T-helper 1 cell treated with Interleukin-12 subunit alpha and Interleukin-12 subunit beta and Interleukin-4 antibody, amounts not matched to agents 30 μg/mL and 1 μg/mL, for 36 hours (primary cell): Measurements from ENCODE around the gene RIN1.
"Not testable (repeated sequence)": the region's sequence is repeated elsewhere in the genome, so short reads cannot be mapped to it uniquely, and the experiment has no call there.

Experiments
- H3K27ac Mint-ChIP-seq: one replicate; pipeline ENCODE4 v1.8.0; 2021; ENCODE audit warnings: mild to moderate bottlenecking, mixed read lengths
- H3K27me3 Mint-ChIP-seq: one replicate; pipeline ENCODE4 v1.8.0; 2021; ENCODE audit warnings: low read depth, mixed read lengths
- H3K36me3 Mint-ChIP-seq: one replicate; pipeline ENCODE4 v1.8.0; 2021; ENCODE audit warnings: low read depth, mixed read lengths
- H3K4me1 Mint-ChIP-seq: one replicate; pipeline ENCODE4 v1.8.0; 2021; ENCODE audit warnings: low read depth, mixed read lengths
- H3K4me3 Mint-ChIP-seq: one replicate; pipeline ENCODE4 v1.8.0; 2021; ENCODE audit warnings: mild to moderate bottlenecking, moderate library complexity, mixed read lengths
- H3K9me3 Mint-ChIP-seq: one replicate; pipeline ENCODE4 v1.8.0; 2021; ENCODE audit warnings: mixed read lengths

The RIN1 gene

DNA sequence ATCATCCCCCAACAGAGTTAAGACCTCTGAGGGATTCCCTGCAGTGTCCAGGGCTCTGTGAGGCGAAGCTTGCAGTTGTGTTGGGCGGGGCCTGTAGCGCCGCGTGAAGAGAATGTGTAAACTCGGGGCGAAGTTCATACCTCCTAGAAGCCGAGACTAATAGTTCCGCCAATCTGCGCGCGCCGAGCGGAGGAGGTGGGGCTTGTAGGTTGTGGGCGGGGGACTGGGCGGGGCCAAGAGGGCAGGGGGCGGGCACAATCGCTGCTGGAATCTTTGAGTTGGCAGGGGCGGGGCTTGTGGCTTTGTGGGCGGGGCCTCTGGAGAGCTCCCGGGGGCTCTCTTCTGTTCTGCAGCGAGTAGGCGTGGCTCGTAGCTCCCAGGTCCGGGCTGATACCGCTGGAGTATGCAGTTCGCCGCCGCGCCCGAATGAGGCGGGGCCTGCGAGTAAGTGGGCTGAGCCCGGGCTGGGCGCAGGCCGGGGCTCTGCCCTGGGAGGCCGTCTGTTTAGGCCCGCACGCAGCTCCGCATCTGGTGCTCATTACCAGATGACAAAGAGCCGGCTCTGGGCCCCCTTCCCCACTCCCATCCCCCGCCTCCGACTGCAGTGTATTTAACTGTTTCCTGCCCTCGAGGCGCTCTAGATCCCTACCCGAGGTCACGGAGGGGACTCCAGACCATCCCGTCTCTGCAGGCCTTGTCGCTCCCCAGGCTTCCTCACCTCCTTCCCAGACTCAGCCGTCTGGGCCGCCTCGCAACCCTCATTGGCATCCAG, 23.5 kb downstream of the RIN1 start:
- Mint-ChIP-seq H3K36me3 (no peaks in the 10 kb centered on the region), H3K4me1 (peaks cover 10% of the 10 kb centered on the region), H3K27me3 (peaks cover 5% of the 10 kb centered on the region), H3K9me3 (no peaks in the 10 kb centered on the region), H3K27ac (peak overlapping the region; percentile 93), H3K4me3 (peak overlapping the region; percentile 88)

DNA sequence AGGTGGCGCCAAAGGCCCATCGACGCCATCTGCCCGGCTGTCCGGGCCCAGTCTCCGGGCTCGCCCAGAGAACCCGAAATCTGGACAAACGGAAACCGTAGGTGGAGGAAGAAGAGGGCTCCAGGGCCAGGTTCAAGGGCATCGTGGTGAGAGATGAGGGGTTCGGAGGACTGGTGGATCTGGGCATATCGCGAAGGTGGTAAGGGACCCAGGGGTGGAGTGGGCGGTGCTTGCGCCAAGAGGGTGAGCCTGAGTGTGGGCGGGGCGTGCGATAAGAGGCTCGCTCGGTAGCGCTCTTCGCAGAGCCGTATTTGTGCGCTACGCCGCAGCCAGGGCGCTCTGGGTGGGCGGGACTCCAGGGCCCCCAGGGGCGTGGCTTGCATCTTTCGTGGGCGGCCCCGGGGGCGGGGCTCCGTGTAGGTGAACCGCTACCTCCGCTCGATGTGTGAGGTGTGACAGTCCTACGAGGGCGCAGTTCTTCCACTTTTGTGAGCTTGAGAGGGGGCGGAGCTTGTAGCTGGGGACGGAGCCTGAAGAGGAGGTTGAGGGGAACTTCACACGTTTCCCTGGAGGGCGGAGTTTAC, 24.2 kb downstream of the RIN1 start:
- H3K4me1 Mint-ChIP-seq = peaks cover 6% of the 10 kb centered on the region
- peak overlapping the region; percentile 93 for H3K27ac Mint-ChIP-seq
- H3K27me3 Mint-ChIP-seq = peaks cover 9% of the 10 kb centered on the region
- H3K4me3 Mint-ChIP-seq = peak overlapping the region; percentile 88
- H3K36me3 Mint-ChIP-seq = no peaks in the 10 kb centered on the region
- no peaks in the 10 kb centered on the region for H3K9me3 Mint-ChIP-seq

- peaks cover 6% of the 10 kb centered on the region for H3K4me1 Mint-ChIP-seq
- peak overlapping the region; percentile 93 for H3K27ac Mint-ChIP-seq
- peaks cover 9% of the 10 kb centered on the region for H3K27me3 Mint-ChIP-seq
- H3K9me3 Mint-ChIP-seq = no peaks in the 10 kb centered on the region
- no peaks in the 10 kb centered on the region for H3K36me3 Mint-ChIP-seq
- H3K4me3 Mint-ChIP-seq = peak overlapping the region; percentile 88
Observed at GRCh38 chr11:66311470-66311964, 24.7 kb downstream of the RIN1 start.

DNA sequence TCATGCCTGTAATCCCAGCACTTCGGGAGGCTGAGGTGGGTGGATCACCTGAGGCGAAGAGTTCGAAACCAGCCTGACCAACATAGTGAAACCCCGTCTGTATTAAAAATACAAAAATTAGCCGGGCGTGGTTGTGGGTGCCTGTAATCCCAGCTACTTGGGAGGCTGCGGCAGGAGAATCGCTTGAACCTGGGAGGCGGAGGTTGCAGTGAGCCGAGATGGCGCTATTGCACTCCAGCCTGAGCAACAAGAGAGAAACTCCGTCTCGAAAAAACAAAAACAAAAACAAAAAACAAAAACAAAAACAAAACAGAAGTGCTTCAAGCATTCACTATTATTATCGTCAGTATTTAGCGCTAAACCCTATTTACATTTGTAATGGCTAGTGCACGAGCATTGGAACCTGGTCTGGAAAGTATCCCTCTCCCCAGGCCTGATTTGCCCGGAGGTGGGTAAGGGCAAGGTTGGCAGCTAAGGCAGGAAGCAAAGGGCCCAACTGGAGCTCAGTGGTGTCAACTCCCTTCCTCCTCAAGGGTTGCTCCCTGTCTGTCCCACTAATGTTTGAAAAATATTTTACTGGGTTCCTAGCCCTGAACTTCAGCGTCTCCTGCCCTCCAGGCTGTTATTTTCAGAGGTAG, 25.3 kb downstream of the RIN1 start:
- H3K27me3 Mint-ChIP-seq, H3K4me3 Mint-ChIP-seq, H3K36me3 Mint-ChIP-seq, H3K4me1 Mint-ChIP-seq, H3K9me3 Mint-ChIP-seq: not testable (repeated sequence)
- H3K27ac Mint-ChIP-seq = peak overlapping the region; percentile 15

DNA sequence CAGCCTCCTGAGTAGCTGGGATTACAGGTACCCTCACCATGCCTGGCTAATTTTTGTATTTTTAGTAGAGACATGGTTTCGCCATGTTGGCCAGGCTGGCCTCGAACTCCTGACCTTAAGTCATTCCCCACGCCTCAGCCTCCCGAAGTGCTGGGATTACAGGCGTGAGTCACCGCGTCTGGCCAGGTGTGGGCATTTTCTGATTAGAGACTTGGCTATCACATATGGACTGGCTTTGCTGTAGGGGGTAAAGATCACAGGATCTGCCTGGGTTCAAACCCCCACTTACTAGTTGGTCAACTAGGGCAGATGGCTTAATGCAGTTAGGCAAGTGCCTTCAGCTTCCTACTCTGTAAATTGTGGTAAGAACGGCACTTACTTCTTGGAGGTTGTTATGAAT, 25.9 kb downstream of the RIN1 start:
- H3K4me3 Mint-ChIP-seq = no peak overlapping the region
- H3K4me1 Mint-ChIP-seq = peaks cover 6% of the 10 kb centered on the region
- H3K9me3 Mint-ChIP-seq = no peaks in the 10 kb centered on the region
- peaks cover 6% of the 10 kb centered on the region for H3K27me3 Mint-ChIP-seq
- no peak overlapping the region for H3K27ac Mint-ChIP-seq
- H3K36me3 Mint-ChIP-seq = no peaks in the 10 kb centered on the region

DNA sequence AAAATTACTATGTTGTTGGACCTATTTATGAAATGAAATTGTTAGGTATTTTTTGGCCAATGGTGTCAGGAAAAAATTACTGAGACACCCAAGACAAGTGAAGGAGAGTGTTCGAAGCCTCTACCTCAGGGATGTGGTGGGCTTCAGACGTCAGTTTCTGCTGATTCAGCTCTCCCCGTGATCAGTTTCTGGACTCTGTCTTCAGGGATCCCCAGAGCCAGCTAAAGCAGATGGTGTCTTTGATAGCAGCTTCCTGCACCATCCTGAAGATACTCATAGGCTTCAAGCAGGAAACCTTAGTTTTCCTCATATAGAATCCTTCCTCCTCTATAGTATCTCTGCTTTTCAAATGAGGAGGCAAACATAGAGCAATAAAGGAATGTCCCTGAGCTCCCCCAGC, 26.8 kb downstream of the RIN1 start:
- Mint-ChIP-seq H3K4me3 (no peak overlapping the region), H3K4me1 (peaks cover 6% of the 10 kb centered on the region), H3K36me3 (no peaks in the 10 kb centered on the region), H3K9me3 (no peaks in the 10 kb centered on the region), H3K27ac (no peak overlapping the region), H3K27me3 (peaks cover 4% of the 10 kb centered on the region)

- H3K27me3 Mint-ChIP-seq = peaks cover 3% of the 10 kb centered on the region
- no peak overlapping the region for H3K4me3 Mint-ChIP-seq
- H3K9me3 Mint-ChIP-seq = no peaks in the 10 kb centered on the region
Observed at GRCh38 chr11:66302656-66303055, 33.6 kb downstream of the RIN1 start.

GRCh38 chr11:66299186-66299585, 37.0 kb downstream of the RIN1 start:
- Mint-ChIP-seq H3K27me3 (no peaks in the 10 kb centered on the region), H3K4me3 (no peak overlapping the region)

More at GRCh38 chr11:66302656-66303055, 33.6 kb downstream of the RIN1 start:
- Mint-ChIP-seq H3K4me1 (no peaks in the 10 kb centered on the region), H3K36me3 (no peaks in the 10 kb centered on the region), H3K27ac (no peak overlapping the region)

GRCh38 chr11:66297610-66298009, 38.6 kb downstream of the RIN1 start:
- no peak overlapping the region for H3K4me3 Mint-ChIP-seq
- peaks cover 11% of the 10 kb centered on the region for H3K27me3 Mint-ChIP-seq
- no peaks in the 10 kb centered on the region for H3K9me3 Mint-ChIP-seq
- H3K4me1 Mint-ChIP-seq = peaks cover 3% of the 10 kb centered on the region
- no peak overlapping the region for H3K27ac Mint-ChIP-seq
- H3K36me3 Mint-ChIP-seq = no peaks in the 10 kb centered on the region

More at GRCh38 chr11:66299186-66299585, 37.0 kb downstream of the RIN1 start:
- Mint-ChIP-seq H3K9me3 (no peaks in the 10 kb centered on the region), H3K27ac (no peak overlapping the region), H3K4me1 (no peaks in the 10 kb centered on the region), H3K36me3 (no peaks in the 10 kb centered on the region)

DNA sequence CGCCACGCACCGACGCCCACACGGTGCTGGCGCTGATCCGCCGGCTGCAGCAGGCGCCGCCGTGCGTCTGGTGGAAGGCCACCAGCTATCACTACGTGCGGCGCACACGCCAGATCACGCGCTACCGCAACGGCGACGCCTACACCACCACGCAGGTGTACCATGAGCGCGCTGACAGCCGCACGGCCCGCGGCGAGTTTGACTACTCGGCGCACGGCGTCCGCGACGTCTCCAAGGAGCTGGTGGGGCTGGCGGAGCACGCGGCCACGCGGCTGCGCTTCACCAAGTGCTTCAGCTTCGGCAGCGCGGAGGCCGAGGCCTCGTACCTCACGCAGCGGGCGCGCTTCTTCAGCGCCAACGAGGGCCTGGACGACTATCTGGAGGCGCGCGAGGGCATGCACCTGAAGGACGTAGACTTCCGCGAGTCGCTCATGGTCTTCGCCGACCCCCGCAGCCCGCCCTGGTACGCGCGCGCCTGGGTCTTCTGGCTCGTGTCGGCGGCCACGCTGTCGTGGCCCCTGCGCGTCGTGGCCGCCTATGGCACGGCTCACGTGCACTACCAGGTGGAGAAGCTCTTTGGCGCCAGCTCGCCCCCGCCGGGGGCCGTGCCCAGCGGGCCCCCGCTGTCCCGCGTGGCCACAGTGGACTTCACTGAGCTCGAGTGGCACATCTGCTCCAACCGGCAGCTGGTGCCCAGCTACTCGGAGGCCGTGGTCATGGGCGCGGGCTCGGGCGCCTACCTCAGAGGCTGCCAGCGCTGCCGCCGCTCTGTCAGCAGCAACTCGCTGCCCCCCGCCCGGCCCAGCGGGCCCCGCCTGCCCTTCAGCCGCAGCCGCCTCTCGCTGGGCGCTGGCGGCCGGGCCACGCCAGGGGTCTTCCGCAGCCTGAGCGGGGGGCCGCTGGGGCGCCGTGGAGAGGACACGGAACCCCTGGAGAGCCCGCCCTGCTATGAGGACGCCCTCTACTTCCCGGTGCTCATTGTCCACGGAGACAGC, 41.3 kb downstream of the RIN1 start:
- peaks cover 26% of the 10 kb centered on the region for H3K27me3 Mint-ChIP-seq
- no peaks in the 10 kb centered on the region for H3K36me3 Mint-ChIP-seq
- H3K9me3 Mint-ChIP-seq = no peaks in the 10 kb centered on the region
- H3K27ac Mint-ChIP-seq = no peak overlapping the region
- peaks cover 13% of the 10 kb centered on the region for H3K4me1 Mint-ChIP-seq
- H3K4me3 Mint-ChIP-seq = no peak overlapping the region

DNA sequence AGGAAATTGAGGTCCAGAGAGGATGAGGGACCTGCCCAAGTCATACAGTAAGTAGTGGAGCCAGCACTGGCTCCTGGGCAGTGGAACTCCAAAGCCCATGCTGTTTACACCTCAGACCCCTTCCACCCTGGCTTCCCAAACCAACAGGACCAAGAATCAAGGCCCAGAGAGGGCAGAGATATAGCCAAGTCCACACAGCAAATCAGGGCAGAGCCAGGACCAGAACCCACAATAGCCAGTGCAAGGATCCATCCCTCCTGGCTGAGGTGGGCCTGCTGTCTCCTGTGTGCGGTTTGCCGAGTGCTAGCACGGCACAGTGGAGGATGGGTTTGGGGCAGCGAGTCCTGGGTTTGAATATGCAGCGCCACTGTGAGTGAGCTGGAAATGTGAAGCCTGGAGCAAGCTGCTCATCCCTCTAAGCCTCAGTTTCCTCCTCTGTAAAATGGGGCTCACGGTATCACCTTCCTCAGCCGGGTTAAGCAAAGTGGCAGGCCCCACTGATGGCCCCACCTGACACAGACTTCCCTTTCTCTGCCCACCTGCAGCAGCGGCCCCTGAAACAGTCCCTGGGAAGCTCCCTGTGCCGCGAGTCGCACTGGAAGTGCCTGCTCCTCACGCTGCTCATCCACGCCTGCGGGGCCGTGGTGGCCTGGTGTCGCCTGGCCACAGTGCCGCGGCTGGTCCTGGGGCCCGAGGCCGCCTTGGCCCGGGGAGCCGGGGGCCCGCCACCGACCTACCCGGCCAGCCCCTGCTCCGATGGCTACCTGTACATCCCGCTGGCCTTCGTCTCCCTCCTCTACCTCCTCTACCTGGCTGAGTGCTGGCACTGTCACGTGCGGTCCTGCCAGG, 42.2 kb downstream of the RIN1 start:
- Mint-ChIP-seq H3K9me3 (no peaks in the 10 kb centered on the region), H3K4me1 (peaks cover 18% of the 10 kb centered on the region), H3K36me3 (no peaks in the 10 kb centered on the region), H3K27me3 (peaks cover 26% of the 10 kb centered on the region), H3K27ac (no peak overlapping the region), H3K4me3 (no peak overlapping the region)

- H3K27me3 Mint-ChIP-seq = peaks cover 26% of the 10 kb centered on the region
- no peak overlapping the region for H3K4me3 Mint-ChIP-seq
- H3K36me3 Mint-ChIP-seq = no peaks in the 10 kb centered on the region
- H3K27ac Mint-ChIP-seq = no peak overlapping the region
- H3K4me1 Mint-ChIP-seq = peaks cover 19% of the 10 kb centered on the region
- no peaks in the 10 kb centered on the region for H3K9me3 Mint-ChIP-seq
Observed at GRCh38 chr11:66293352-66293751, 42.9 kb downstream of the RIN1 start.

DNA sequence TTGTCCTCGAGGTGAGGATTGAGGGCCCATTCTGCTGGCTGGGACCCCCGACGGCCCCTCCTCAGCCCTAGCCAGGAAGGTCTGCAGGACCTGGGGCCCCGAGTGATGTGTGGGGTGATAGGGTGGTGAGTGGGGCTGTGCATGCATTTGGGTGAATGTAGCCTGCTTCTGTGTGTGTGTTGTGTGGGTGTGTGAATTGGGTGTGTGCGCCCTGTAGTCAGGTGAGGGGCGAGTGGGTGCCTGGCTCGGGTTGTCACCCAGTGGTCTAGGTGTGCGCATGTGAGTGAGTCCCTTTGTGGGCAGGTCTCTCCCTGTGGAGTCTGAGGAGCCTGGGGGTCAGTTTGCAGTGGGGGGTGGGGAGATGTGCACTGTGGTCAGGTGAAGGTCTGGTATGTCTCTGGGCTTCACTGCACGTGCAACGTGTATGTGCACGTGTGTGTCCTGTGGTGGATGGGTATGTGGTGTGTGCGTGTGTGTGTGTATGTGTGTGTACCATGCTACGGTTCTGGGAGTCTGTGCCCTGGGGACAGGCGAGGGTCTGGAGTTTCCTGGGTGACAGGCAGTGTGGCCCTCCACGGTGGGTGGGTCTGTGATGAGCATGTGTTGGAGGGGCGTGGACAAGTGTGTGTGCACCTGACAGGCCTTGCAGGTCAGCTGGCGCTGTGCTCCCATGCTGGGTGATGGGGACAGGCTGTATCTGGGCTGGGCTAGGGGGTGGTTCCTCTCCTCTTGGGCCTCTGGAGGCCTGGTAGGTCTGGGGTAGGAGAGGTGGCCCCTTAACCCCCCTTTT, 43.5 kb downstream of the RIN1 start:
- peak overlapping the region; percentile 46 for H3K4me3 Mint-ChIP-seq
- no peak overlapping the region for H3K27ac Mint-ChIP-seq
- no peaks in the 10 kb centered on the region for H3K9me3 Mint-ChIP-seq
- H3K4me1 Mint-ChIP-seq = peaks cover 21% of the 10 kb centered on the region
- H3K27me3 Mint-ChIP-seq = peaks cover 26% of the 10 kb centered on the region
- no peaks in the 10 kb centered on the region for H3K36me3 Mint-ChIP-seq
